HuH-7 (cell line): ENCODE measurements around the gene PIGL.
A peak's percentile ranks its signal among the peaks of the same experiment; 100 is the strongest.

Source experiments
- DNase-seq: peaks from one replicate; pipeline ENCODE4 v3.0.0; 2011; ENCODE audit warnings: low spot score

The PIGL gene

GRCh38 chr17:16353317-16354174 lies 136.5 kb downstream of the PIGL start, which contains the start of gene CENPV:
CENPV (minus strand) TSS chr17:16353469; CDS start chr17:16353436, 33 bp downstream.
- peak; percentile 74 for DNase-seq

GRCh38 chr17:16354585-16354984 lies 137.6 kb downstream of the PIGL start:
- no peak for DNase-seq

GRCh38 chr17:16358394-16358793 lies 141.4 kb downstream of the PIGL start:
- DNase-seq = no peak

GRCh38 chr17:16361874-16362273 lies 144.9 kb downstream of the PIGL start:
- DNase-seq = no peak

GRCh38 chr17:16363749-16364536 lies 146.9 kb downstream of the PIGL start:
- peak; percentile 48 for DNase-seq

- no peak for DNase-seq
Observed at GRCh38 chr17:16364625-16365024, 147.6 kb downstream of the PIGL start.

- DNase-seq = no peak
Observed at GRCh38 chr17:16371742-16372141, 154.7 kb downstream of the PIGL start.

- DNase-seq = no peak
Observed at GRCh38 chr17:16374146-16374938, 157.3 kb downstream of the PIGL start.
